ENCODE data around the gene DNAJC11. TPM values are rescaled to one million over a fixed set of nuclear protein-coding genes. Genes with fewer than 3 reads are reported as not detected.
"Not testable (repeated sequence)": the region's sequence is repeated elsewhere in the genome, so short reads cannot be mapped to it uniquely, and the experiment has no call there.

DNAJC11 gene
- total RNA-seq, 4 donors from 2014 or later: 62.9 to 119 (median 63.4) TPM

DNA sequence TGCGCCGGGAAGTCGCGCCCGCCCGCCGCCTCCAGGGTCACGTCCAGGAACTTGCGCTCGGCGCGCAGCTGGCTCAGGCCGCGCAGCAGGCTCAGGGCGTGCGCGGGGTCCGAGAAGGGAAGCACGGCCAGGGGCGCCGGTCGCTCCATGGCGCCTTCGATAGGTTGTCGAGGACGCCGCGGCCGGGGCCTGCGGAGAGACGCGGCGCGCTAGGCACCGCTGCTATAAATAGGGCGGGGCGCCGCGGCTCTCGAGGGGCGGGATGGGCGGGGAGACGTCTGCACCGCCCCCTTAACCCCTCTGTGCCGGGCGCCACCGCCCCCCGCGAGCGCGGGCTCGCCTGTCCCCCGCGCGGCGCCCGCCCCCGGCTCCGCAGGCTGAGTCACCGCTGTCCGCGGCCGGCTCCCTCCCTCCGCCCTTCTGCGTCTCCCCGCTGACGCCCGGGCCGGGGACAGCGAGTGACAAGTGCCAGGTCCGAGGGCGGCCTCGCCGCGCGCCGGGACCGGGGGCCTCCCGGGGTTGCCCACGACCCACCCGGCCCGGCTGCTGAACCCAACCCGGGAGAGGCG lies 98.9 kb downstream of the DNAJC11 start, which contains the start of gene KLHL21:
Gene KLHL21 (minus strand): TSS at position 201 of the 569 bp plus-strand sequence. CDS start 52 bp downstream, at position 149.
- Histone ChIP-seq H3K9me3 (no peaks in the 10 kb centered on the region), H3K27me3 (no peaks in the 10 kb centered on the region), H3K4me3 (peak within 1 kb of the TSS; percentile 54 to 98 (median 97)), H3K27ac (peak within 1 kb of the TSS; percentile 92 to 99 (median 98)), H3K4me1 (peaks cover 0 to 32% (median 18%) of the 10 kb centered on the region in 4 donors), H3K36me3 (peaks cover 0 to 12% (median 0%) of the 10 kb centered on the region in 3 donors)
- TF ChIP-seq, protein P1, sequence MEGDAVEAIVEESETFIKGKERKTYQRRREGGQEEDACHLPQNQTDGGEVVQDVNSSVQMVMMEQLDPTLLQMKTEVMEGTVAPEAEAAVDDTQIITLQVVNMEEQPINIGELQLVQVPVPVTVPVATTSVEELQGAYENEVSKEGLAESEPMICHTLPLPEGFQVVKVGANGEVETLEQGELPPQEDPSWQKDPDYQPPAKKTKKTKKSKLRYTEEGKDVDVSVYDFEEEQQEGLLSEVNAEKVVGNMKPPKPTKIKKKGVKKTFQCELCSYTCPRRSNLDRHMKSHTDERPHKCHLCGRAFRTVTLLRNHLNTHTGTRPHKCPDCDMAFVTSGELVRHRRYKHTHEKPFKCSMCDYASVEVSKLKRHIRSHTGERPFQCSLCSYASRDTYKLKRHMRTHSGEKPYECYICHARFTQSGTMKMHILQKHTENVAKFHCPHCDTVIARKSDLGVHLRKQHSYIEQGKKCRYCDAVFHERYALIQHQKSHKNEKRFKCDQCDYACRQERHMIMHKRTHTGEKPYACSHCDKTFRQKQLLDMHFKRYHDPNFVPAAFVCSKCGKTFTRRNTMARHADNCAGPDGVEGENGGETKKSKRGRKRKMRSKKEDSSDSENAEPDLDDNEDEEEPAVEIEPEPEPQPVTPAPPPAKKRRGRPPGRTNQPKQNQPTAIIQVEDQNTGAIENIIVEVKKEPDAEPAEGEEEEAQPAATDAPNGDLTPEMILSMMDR (IDR thresholded peaks at IDR 0.05): peak in 3 of 6 experiments; percentile 7 to 31 (median 27)
- peak; percentile 60 to 67 for TF ChIP-seq POLR2A (IDR thresholded peaks at IDR 0.05)
- peak; percentile 87 to 93 (median 93) for DNase-seq

- no peak for TF ChIP-seq POLR2A (IDR thresholded peaks at IDR 0.05)
- TF ChIP-seq, protein P1 (IDR thresholded peaks at IDR 0.05): peak in 1 of 6 experiments; percentile 1
- peaks cover 0 to 18% (median 0%) of the 10 kb centered on the region in 3 donors for H3K36me3 ChIP-seq
- H3K27me3 ChIP-seq: no peaks in the 10 kb centered on the region
- DNase-seq: peak; percentile 36 to 70 (median 60)
- H3K27ac ChIP-seq: peak overlapping the region; percentile 92 to 99 (median 98)
- H3K9me3 ChIP-seq: no peaks in the 10 kb centered on the region
- H3K4me3 ChIP-seq: peak overlapping the region; percentile 54 to 98 (median 97)
- peaks cover 0 to 39% (median 18%) of the 10 kb centered on the region in 4 donors for H3K4me1 ChIP-seq
Measured at GRCh38 chr1:6601923-6602668, 99.5 kb downstream of the DNAJC11 start.

DNA sequence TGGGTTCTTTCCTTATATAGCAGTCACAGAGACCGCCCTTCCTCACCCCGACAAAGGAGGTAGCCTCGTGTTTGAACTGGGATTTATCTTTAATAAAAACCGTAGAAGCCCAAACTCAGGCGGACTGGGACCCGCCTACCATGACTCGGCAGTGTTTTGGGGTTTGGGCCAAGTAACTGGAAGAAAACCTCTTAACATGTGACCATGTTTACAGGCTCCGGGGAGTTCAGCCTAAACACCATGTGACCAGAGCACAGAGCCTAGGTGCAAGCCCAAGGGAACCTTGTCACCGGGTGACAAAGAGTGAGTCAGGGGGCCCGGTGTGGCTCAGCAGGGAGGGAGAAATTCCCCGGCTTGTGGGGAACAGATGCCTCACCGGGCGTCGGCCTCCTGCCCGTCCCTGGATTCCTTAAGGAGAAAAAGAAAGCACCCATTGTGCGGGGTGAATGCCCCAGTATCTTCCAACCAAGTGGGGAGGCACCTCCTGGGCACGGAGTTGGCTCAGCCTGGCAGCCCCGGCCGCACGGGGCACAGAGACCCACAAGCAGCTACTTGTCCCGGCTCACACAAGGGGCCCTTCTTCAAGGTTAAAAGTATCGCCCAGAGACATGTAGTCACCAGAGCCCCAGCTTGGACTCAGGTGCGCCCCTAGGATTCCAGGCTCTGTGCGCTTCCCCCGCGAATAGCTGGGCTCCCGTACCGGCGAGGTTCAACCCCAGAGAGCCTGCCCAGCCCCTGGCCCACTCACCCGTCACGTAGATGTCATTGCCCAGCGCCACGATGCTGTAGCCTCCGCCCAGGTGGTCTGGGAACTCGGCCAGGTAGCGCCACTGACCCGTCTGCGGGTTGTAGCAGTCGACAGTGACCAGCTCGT lies 100.3 kb downstream of the DNAJC11 start:
- Histone ChIP-seq H3K4me3 (peak overlapping the region; percentile 54 to 98 (median 97)), H3K4me1 (peaks cover 0 to 46% (median 18%) of the 10 kb centered on the region in 4 donors), H3K36me3 (peaks cover 0 to 24% (median 0%) of the 10 kb centered on the region in 3 donors), H3K27ac (peak overlapping the region; percentile 92 to 99 (median 98)), H3K27me3 (no peaks in the 10 kb centered on the region), H3K9me3 (no peaks in the 10 kb centered on the region)
- TF ChIP-seq, protein P1 (IDR thresholded peaks at IDR 0.05): no peak
- peak; percentile 44 to 47 for TF ChIP-seq POLR2A (IDR thresholded peaks at IDR 0.05)
- DNase-seq: peak; percentile 74 to 89 (median 75)

DNA sequence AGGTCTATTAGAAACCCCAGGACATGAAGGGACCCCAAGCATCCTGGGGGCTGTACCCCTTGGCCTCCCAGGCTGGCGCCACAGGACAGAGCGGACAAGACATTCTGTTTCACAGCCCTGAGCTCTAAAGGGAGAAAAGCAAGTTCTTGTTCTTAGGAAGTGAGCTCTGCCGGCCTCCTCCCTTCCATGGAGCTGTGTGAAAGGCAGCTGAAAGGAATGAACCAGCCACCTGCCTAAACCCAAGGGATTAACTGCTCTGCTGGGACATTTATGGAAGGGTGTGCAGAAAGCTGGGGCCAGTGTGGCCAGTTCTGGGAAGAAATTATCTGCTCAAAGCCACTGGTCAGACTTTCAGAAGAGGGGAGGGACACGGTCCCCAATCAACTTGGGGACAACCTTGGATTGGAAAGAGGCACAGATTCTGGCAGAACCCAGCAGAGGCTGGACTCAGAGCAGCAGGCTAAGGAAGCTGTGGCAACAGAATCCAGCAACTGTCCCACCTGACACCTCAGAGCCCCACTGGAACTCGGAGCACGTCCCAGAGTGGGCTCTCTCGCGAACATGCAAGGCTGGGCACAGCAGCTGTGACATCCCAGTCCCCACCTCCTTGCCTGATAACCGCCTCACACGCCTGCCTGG lies 101.1 kb downstream of the DNAJC11 start:
- Histone ChIP-seq H3K4me1 (peaks cover 0 to 54% (median 18%) of the 10 kb centered on the region in 4 donors), H3K9me3 (no peaks in the 10 kb centered on the region), H3K36me3 (peaks cover 0 to 32% (median 0%) of the 10 kb centered on the region in 3 donors), H3K27ac (peak overlapping the region; percentile 92 to 99 (median 98)), H3K27me3 (no peaks in the 10 kb centered on the region), H3K4me3 (peak overlapping the region; percentile 54 to 98 (median 97))
- no peak for TF ChIP-seq POLR2A (IDR thresholded peaks at IDR 0.05)
- TF ChIP-seq, protein P1 (IDR thresholded peaks at IDR 0.05): no peak
- DNase-seq: no peak

GRCh38 chr1:6599991-6600390 lies 101.6 kb downstream of the DNAJC11 start:
- H3K4me3 ChIP-seq: peak overlapping the region; percentile 54 to 98 (median 97)
- not testable (repeated sequence) for H3K9me3 ChIP-seq, DNase-seq, H3K27me3 ChIP-seq
- peaks cover 0 to 59% (median 18%) of the 10 kb centered on the region in 4 donors for H3K4me1 ChIP-seq
- peaks cover 0 to 37% (median 0%) of the 10 kb centered on the region in 3 donors for H3K36me3 ChIP-seq
- H3K27ac ChIP-seq: peak overlapping the region in 3 of 4 donors; percentile 92 to 99 (median 98)

All from Peyer's patch (tissue), 4 donors.